A673 (cell line): ENCODE measurements around the gene RPL28. TPM values are rescaled to one million over a fixed set of nuclear protein-coding genes. Genes with fewer than 3 reads are reported as not detected.

Experiments used
- BruUV-seq: library from RNA; stranded (reverse); fragments of 400-500 nt; replicated peaks from 2 replicates; lab custom pipeline; 2021; lab: Mats Ljungman, UMichigan
- CTCF ChIA-PET: fragments of 300-600 bp; sonication (Branson Sonifier 250); formaldehyde crosslinking; loops from one replicate; lab custom pipeline; 2022; ENCODE audit warnings: antibody characterized with exemption; lab: Charles Lee
- POLR2A ChIA-PET: fragments of 300-600 bp; sonication (Branson Sonifier 250); formaldehyde crosslinking; loops from one replicate; lab custom pipeline; 2022; ENCODE audit warnings: antibody characterized with exemption; ENCODE audit not compliant: low non-redundant PET; lab: Charles Lee
- DNase-seq: peaks from one replicate; pipeline ENCODE4 v3.0.0-alpha.2; 2015; ENCODE audit warnings: low spot score
- H3K27ac ChIP-seq: fragments of 200-600 bp; sonication (generic); 2 replicates; pipeline ENCODE4 v1.5.1; 2016; ENCODE audit warnings: mixed run types, low read depth, mild to moderate bottlenecking, mixed read lengths, antibody characterized with exemption, low read length; ENCODE audit not compliant: poor library complexity, severe bottlenecking
- H3K27me3 ChIP-seq: fragments of 200-600 bp; sonication (generic); replicated peaks from 2 replicates; pipeline ENCODE4 v1.6.1; 2017; ENCODE audit warnings: mixed run types, low read depth, mild to moderate bottlenecking, mixed read lengths, antibody characterized with exemption, low read length; ENCODE audit not compliant: insufficient read depth, poor library complexity
- H3K36me3 ChIP-seq: fragments of 200-600 bp; sonication (generic); 2 replicates; pipeline ENCODE4 v1.6.1; 2016; ENCODE audit warnings: mixed run types, mild to moderate bottlenecking, mixed read lengths, antibody characterized with exemption, low read length; ENCODE audit not compliant: insufficient read depth, poor library complexity, severe bottlenecking
- H3K4me1 ChIP-seq: fragments of 200-600 bp; sonication (generic); 2 replicates; pipeline ENCODE4 v1.6.1; 2017; ENCODE audit warnings: mixed run types, mild to moderate bottlenecking, mixed read lengths, antibody characterized with exemption, low read length; ENCODE audit not compliant: insufficient read depth, poor library complexity, severe bottlenecking
- H3K4me3 ChIP-seq: fragments of 200-600 bp; sonication (generic); 2 replicates; pipeline ENCODE4 v1.5.1; 2016; ENCODE audit warnings: low read depth, mixed run types, mild to moderate bottlenecking, mixed read lengths, low read length; ENCODE audit not compliant: poor library complexity, severe bottlenecking
- H3K9me3 ChIP-seq: fragments of 200-600 bp; sonication (generic); 2 replicates; pipeline ENCODE4 v1.6.1; 2016; ENCODE audit warnings: mixed run types, low read depth, mild to moderate bottlenecking, mixed read lengths, antibody characterized with exemption, low read length; ENCODE audit not compliant: poor library complexity, severe bottlenecking
- CTCF ChIP-seq: fragments of 300-800, 200-600 bp; sonication (generic); conservative IDR thresholded peaks from 2 replicates; pipeline ENCODE4 v1.5.1; 2017; ENCODE audit warnings: low read depth, mild to moderate bottlenecking, antibody characterized with exemption, low read length, moderate library complexity, mixed read lengths
- EZH2 ChIP-seq: fragments of 200-600 bp; sonication (generic); IDR thresholded peaks from 2 replicates; pipeline ENCODE4 v1.6.1; 2017; ENCODE audit warnings: borderline replicate concordance, low read depth, mild to moderate bottlenecking, mixed read lengths, antibody characterized with exemption, low read length; ENCODE audit not compliant: poor library complexity, severe bottlenecking
- intact Hi-C: fragments of 100-400 bp; cut with micrococcal nuclease; formaldehyde crosslinking; loops from one replicate; pipeline ENCODE4 v1.10.0; 2022; ENCODE audit not compliant: unreplicated experiment
- total RNA-seq: library from RNA; stranded (reverse); gene quantifications from 2 replicates; pipeline ENCODE4 v1.2.3, GENCODE V29; 2021

The RPL28 gene
- total RNA-seq, 1 experiment from 2014 or later = 1,380 TPM

GRCh38 chr19:55353803-55354697 lies 31.7 kb upstream of the RPL28 start:
- DNase-seq = peak; percentile 73
- ChIA-PET POLR2A (interaction anchor here (0.7 kb wide), 1 partner anchor 15 kb away, joined by 3 read pairs; no protein-coding TSS in a partner anchor), CTCF (interaction anchor here (0.6 kb wide), 1 partner anchor 197 kb away, joined by 11 read pairs; no protein-coding TSS in a partner anchor)
- Histone ChIP-seq H3K4me3 (peak overlapping the region; percentile 56), H3K9me3 (no peaks in the 10 kb centered on the region), H3K4me1 (peaks cover 6% of the 10 kb centered on the region), H3K27ac (no peak overlapping the region), H3K36me3 (no peaks in the 10 kb centered on the region), H3K27me3 (peaks cover 32% of the 10 kb centered on the region)
- TF ChIP-seq CTCF (no peak), EZH2 (no peak)
- no TSS peak for BruUV-seq
- intact Hi-C loops = no loop called here

GRCh38 chr19:55354698-55355212 lies 31.0 kb upstream of the RPL28 start, which contains the start of gene COX6B2:
Gene COX6B2, minus strand, starts transcription at chr19:55354719. Its CDS starts 198 bp downstream, at chr19:55354521.
- H3K36me3 ChIP-seq = no peaks in the 10 kb centered on the region
- TF ChIP-seq CTCF (no peak), EZH2 (no peak)
- POLR2A ChIA-PET = no interaction called here
- no peak within 1 kb of the TSS for H3K27ac ChIP-seq
- CTCF ChIA-PET = interaction anchor here (0.6 kb wide), 1 partner anchor 198 kb away, joined by 11 read pairs; no protein-coding TSS in a partner anchor
- intact Hi-C loops = no loop called here
- H3K4me1 ChIP-seq = peaks cover 6% of the 10 kb centered on the region
- BruUV-seq = no TSS peak
- no peak for DNase-seq
- peaks cover 32% of the 10 kb centered on the region for H3K27me3 ChIP-seq
- H3K4me3 ChIP-seq = peak within 1 kb of the TSS; percentile 56
- no peaks in the 10 kb centered on the region for H3K9me3 ChIP-seq

GRCh38 chr19:55355213-55355821 lies 30.4 kb upstream of the RPL28 start:
- intact Hi-C loops = no loop called here
- CTCF ChIA-PET = no interaction called here
- peaks cover 6% of the 10 kb centered on the region for H3K4me1 ChIP-seq

More at GRCh38 chr19:55355213-55355821, 30.4 kb upstream of the RPL28 start:
- BruUV-seq = no TSS peak
- DNase-seq = no peak
- TF ChIP-seq EZH2 (no peak), CTCF (no peak)
- H3K27me3 ChIP-seq = peaks cover 32% of the 10 kb centered on the region
- H3K4me3 ChIP-seq = no peak overlapping the region
- H3K27ac ChIP-seq = no peak overlapping the region
- no peaks in the 10 kb centered on the region for H3K36me3 ChIP-seq
- POLR2A ChIA-PET = no interaction called here
- no peaks in the 10 kb centered on the region for H3K9me3 ChIP-seq
